Stimulated activated CD8-positive, alpha-beta memory T cell treated with anti-CD3 and anti-CD28 coated beads, Interleukin-7, amount 100 ng/mL, for 4 hours (primary cell): Measurements from ENCODE around the gene SPDYE16.
"Not testable (repeated sequence)": the region's sequence is repeated elsewhere in the genome, so short reads cannot be mapped to it uniquely, and the experiment has no call there.

ENCODE experiments used
- DNase-seq, 2 donors: peaks; one replicate each; pipeline ENCODE4 v3.0.0-alpha.2; 2020; ENCODE audit warnings: low read depth in 2 of 2

Gene SPDYE16, protein sequence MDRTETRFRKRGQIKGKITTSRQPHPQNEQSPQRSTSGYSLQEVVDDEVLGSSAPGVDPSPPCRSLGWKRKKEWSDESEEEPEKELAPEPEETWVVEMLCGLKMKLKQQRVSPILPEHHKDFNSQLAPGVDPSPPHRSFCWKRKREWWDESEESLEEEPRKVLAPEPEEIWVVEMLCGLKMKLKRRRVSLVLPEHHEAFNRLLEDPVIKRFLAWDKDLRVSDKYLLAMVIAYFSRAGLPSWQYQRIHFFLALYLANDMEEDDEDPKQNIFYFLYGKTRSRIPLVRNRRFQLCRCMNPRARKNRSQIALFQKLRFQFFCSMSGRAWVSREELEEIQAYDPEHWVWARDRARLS

DNA sequence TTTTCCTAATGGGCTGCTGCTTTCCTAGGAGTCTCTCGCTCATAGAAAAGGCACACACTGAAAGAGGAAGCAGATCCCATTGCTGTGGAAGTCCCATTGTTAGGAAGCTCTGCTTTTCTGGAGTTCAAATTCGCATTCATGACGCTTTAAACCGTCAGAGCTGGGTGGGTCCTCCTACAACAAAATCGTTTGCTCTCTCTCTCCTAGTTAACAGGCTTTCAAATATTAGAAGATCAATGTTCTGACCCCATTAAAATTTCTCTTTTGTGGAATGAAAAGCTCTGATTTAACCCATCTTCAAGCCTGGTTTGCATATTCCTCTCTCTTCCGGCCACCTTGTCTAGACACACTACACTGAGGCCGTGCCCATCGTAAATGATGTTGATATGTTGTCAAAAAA is at the start of gene SPDYE16:
TSS of gene SPDYE16 (minus strand) at position 101 of the 400 bp plus-strand sequence. CDS start 1,838 bp downstream, outside the sequence.
- not testable (repeated sequence) for DNase-seq

DNA sequence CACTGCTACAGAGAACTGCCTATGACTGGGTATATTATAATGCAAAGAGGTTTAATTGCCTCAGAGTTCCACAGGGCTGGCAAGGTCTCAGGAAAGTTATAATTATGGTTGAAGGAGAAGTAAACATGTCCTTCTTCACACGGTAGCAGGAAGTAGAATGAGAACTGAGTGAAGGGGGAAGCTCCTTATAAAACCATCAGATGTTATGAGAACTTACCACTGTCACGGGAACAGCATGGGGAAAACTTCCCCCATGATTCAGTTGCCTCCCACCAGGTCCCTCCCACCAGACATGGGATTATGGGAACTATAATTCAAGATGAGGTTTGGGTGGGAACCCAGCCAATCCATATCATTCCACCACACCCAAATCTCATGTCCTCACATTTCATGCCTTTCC is 49.6 kb upstream of the SPDYE16 start:
- not testable (repeated sequence) for DNase-seq

DNA sequence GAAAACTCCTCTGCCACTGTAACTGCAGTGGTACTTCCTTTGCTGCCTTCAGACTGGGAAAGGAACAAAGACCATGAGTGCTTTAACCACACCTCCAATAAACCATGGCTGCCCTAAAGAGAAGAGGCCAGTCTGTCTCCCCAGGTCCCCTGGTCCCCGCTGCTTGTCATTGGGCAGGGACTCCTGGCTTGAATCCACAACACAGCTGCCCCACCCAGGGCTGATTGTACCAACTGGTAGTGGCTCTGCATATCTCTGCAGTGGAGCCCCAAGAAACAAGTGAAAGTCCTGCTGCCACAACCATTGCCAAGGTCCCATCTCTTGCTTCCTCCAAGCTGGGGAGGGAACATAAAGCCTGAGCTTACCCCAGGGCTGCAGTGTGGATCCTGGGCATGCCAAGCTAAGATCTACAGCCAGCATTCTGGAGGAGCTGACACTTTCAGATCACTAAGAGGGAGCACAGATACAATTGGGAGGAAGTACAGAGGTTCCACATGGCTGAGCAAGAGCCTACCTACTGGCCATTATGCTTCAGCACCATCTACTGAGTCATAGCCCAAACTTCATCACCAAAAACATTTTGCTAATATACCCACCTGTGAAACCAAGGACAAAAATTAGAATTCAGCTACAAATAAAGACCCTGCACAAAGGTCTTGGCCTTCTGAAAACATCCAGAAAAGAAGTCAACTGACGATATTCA is 48.7 kb upstream of the SPDYE16 start:
- DNase-seq, result not testable (repeated sequence)

DNA sequence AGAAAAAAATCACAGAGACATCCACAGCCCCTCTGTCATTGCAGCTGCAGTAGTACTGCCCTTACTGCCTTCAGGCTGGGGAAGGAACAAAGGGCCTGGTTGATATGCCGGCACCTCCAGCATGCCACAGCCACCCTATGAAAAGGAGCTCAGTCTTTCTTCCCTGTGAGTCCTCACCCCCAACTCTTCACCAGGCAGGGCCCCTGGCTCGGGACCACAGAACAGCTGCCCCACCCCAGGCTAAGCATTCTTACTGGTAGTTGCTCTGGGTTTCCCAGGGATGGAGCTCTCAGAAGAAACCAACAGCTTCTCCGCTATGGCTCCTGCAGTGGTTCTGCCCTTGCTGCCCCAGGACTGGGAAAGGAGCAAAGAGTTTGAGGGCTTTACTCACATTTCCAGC is 47.9 kb upstream of the SPDYE16 start:
- not testable (repeated sequence) for DNase-seq

DNA sequence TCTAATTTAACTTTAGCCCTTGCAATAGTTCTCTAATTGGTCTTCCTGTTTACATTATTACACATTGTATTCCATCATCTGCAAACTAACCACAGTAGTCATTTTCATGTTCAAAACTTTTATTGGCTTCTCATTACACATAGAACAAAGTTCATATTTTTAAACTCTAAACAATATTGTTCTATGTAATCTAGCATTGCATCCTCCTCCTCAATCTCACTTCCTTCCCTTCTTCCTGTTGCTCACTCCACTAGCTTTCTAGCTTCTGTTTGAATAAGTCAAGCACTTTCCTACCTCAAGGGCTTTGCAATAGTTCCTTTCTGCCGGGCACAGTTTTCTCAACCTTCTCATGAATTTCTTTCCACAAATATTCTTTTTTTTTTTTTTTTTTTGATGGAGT is 45.5 kb upstream of the SPDYE16 start:
- DNase-seq, result not testable (repeated sequence)

DNA sequence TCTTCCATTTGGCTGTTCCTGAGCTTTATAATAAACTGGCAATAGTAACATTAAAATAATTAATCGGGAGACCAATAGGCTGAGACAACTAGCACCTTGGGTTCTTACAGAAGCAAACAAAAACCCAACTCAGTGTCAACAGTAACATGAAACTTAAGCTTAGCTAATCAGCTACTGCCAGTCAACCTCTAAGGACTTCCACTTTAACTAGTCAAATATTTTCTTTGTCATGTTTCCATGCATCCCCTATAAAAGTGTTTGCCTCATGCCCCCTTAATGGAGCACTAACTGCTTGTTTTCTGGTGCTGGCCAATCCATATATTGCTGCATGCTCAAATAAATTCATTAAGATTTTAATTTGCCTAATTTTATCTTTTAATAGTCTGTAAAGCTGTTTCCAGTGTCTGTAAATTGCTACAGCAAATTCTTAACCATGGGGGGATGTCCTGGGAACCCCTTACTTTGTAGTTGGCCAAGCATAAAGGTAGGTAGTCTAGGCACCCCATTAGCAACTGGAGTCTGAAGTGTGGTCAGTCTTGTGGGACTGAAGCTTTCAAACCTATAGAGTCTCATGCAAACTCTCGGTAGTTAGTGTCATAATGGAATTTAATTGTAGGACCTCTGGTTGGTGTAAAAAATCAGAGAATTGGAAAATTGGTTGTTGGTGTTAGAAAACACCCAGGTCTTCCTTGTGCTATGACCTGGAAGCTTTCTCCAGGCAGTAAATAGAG is 43.7 kb upstream of the SPDYE16 start:
- DNase-seq, result not testable (repeated sequence)

DNA sequence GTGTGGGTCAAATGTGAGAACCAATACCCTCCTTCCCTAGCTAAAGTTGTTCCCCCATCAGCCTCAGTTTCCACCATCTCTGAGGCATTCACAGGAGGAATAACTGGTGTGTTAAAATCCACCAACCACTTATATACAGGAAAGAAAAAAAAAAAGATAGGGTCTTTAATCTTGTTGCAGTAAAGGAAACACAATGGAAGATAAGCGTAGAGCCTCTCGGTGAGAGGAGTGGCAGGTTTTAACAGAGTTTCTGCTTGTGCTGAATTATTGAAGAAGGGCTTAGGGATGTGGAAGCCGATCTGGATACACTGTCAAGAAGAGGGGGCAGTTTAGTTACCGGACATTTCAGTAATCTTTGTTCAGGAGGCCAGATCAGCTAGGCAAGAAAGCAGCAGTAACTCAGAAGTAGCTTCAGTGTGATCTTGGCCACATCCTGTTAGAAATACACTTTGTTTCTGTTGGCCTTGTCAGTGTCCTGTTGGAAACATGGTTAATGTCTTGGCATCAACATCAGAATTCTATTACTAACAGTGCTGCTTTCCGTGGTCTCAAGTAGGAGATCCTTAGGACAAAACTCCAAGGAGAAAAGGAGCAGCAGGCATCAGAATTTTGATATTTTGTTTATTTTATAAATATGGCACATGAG is 40.7 kb upstream of the SPDYE16 start:
- DNase-seq, result not testable (repeated sequence)

DNA sequence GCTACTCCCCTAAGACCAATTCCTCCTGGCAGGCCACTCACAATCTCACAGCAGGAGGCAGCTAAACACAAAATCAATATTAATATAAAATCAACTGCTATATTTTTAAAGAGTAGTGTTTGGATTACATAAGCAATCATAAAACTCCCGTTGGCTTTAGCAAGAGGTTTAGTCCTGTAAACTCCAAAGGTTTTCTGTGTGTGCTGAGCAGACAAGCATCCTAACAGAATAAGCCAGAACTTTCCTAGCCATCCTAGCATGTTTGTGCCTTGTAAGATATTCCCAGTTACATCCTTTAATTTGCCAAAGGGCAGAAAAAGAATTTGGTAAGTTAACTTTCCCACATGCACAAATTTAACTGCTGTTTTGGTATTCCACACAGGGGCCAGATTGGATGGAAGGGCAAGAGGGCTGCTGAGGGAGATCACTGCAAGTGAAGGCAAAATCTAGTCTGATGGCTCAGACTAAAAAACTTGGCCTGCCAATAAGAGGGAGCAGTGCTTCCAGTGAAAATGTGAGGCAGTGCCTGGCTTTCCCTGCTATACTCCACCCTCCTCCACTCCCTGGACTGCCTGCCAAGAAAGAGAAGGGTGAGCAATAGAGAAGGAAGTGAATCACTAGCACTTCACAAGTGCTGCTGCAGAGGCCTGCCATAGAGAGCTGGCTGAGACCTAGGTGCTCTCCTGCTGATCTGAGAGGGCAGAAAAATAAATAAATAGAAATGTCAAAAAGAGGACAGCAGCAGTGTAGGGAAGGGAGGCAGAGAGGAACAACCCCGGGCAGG is 39.9 kb upstream of the SPDYE16 start:
- not testable (repeated sequence) for DNase-seq

DNA sequence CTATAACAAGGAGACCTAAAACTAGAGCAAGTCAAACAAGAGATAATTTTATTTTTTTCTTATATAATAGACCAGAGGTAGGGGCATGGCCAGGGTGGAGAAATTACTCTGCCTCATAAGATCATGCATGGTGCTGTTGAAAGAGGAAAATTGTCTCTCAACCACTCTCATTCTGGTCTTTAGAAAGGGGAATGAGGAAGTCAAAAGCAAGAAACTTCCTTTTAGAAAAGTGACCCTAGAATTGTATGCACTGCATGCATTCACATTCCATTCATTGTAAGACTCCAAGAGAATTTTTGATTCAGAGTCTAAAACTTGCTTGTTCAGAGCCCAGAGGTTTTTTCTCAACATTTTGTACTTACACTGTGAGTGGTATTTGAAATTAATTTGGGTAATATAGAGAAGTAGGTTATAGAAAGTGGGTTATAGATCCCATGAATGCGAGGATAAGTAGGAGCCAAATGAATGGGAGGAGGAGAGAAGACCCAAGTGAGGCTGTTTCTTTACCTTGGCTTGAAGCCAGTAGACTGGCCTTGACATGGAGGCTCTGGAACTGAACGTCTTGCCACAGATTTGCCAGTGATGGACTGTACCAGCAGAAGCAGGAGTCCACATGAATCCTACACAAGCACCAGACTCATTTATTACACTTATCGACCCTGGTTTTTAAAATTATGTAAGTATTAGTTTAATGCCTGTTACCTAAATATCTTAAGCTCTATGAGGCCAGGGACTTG is 33.0 kb upstream of the SPDYE16 start:
- DNase-seq, result not testable (repeated sequence)

DNA sequence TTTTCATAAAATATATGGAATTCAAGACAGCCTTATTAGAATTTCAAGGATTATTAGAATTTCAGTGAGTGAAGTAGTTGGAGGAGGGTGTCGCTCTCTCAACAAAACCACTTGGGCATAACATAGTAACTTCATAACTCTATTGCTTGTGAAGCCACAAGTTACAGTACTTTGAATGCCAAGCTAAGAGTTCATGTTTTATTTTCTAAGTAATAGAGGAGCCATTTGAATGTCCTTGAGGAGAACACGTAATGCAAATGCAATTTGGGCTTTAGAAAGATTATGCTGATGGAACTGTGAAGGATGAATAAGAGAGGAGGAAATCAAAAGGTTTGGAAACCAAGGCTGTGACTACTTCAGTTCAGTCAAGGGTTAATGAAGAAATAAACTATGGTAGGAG is 32.3 kb upstream of the SPDYE16 start:
- DNase-seq, result not testable (repeated sequence)

DNA sequence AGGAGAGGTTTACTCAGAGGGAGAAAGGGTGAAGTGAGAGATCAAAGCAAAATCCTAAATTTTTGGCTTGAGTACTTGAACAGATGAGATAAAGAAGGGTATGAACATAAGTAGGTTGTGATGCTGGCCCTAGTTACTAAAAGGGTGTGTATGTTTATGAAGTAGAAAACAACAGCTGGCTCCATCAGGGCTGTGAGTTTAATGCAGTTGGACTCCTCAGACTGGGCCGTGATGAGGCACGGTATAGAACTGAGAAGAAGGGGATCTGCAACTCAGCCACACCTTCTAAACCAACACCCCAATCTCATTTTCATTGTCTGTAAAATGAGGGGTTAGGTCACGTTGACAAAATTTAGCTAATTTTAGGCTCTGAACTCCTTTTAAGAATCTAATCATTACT is 29.2 kb upstream of the SPDYE16 start:
- DNase-seq, result not testable (repeated sequence)

DNA sequence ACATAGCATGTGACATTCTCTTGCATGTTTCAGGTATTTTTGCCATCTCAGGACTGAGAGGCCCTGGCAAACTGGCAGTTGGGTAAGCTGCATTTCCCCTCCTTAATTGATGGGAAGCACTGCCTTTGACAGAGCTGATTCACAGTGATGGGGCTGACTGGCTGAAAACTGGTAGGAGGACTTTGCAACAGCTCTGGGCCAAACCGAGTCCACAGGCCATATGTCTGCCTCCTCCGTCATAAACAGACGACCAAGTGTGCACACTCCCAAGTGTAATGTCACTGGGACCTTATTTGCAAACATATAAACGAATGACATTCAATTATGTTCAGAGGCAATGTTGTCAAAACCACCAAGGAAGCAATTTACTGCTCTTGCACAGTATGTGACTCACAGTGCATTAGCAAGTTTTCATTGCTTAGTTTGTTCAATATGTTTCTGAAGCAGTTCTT is 27.3 kb upstream of the SPDYE16 start:
- DNase-seq, result not testable (repeated sequence)

DNA sequence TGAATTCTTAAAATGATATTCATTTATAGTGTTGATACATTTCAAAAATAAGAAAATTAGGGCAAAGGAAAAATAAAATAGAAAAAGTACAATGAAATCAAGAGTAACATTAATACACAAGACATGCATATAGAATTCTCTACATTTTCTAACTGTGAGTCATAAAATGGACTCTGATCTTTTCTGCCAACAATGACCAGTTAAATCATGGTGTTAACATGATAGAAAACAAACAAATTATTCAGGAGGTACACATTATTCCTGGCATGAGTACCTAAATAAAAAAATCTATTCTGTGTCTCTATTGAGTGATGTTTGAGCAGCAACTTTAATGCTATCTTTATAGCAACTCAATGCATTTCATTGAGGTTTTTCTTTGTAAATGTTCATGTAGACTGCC is 25.6 kb upstream of the SPDYE16 start:
- DNase-seq, result not testable (repeated sequence)

DNA sequence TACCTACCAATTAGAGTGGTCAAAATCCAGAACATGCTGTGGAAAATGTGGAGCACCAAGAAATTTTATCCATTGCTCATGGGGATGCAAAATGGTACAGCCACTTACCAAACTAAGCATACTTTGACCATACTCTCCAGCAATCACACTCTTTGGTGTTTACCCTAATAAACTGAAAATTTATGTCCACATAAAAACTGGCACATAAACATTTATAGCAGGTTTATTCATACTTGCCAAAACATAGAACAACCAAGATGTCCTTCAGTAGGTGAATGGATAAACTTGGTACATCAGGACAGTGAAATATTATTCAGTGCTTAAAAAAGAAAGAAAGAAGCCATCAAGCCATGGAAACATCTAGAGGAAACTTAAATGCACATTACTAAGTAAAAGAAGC is 24.7 kb upstream of the SPDYE16 start:
- DNase-seq, result not testable (repeated sequence)

DNA sequence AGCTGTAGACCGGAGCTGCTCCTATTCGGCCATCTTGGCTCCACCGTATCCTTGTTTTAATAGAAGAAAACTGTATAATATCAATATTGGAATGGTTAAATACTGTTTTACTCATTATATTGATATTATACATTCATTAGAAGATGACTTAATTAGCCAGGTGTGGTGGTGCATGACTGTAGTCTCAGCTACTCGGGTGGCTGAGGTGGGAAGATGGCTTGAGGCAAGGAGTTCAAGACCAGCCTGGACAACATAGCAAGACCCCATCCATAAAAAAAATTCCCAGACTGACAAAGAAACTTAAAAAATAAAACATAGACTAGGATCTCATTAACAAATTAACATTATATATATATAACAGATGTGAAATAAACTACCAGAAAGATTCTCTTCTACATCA is 24.2 kb upstream of the SPDYE16 start:
- not testable (repeated sequence) for DNase-seq

DNA sequence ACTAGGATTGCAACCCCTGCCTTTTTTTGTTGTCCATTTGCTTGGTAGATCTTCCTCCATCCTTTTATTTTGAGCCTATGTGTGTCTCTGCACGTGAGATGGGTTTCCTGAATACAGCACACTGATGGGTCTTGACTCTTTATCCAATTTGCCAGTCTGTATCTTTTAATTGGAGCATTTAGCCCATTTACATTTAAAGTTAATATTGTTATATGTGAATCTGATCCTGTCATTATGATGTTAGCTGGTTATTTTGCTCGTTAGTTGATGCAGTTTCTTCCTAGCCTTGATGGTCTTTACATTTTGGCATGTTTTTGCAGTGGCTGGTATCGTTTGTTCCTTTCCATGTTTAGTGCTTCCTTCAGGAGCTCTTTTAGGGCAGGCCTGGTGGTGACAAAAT is 21.9 kb upstream of the SPDYE16 start:
- DNase-seq, result not testable (repeated sequence)

DNA sequence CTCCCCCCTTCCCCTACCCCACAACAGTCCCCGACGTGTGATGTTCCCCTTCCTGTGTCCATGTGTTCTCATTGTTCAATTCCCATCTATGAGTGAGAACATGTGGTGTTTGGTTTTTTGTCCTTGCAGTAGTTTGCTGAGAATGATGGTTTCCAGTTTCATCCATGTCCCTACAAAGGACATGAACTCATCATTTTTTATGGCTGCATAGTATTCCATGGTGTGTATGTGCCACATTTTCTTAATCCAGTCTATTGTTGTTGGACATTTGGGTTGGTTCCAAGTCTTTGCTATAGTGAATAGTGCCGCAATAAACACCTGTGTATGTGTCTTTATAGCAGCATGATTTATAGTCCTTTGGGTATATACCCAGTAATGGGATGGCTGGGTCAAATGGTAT is 18.2 kb upstream of the SPDYE16 start:
- DNase-seq, result not testable (repeated sequence)

DNA sequence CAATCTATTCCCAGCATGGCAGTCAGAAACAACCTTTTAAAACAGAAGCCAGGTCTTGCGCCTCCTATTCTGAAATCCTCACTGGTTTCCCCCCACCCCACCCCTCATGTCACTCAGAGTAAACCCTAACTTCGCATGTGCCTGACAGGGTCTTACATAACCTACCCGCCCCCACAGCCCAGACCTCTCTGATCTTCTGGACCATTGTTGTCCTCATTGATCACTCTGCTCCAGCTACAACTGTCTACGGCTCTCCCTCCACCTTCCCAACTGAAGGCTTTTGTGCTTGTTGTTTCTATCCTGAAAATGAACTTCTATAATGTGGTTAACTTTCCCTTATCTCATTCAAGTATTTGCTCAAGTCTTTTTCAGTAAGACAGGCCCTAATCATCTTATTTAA is 17.1 kb upstream of the SPDYE16 start:
- not testable (repeated sequence) for DNase-seq

DNA sequence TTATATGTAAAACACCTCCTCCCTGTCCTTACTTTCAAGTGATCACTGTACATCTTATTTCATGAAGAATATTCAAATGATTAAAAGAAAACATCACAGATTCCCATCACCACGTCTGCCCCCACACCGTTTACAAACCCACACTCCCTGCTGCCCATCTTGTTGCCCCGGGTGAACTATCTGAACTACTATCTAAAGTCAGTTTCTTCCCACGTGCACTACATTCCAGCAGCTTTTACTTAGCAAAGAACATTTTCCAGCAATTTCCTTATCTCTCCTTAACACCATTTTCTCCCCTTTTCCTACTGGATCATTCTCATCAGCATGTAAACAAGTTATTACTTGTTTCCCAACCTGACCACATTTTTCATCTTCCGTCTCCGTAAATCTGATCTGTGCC is 16.6 kb upstream of the SPDYE16 start:
- not testable (repeated sequence) for DNase-seq

DNA sequence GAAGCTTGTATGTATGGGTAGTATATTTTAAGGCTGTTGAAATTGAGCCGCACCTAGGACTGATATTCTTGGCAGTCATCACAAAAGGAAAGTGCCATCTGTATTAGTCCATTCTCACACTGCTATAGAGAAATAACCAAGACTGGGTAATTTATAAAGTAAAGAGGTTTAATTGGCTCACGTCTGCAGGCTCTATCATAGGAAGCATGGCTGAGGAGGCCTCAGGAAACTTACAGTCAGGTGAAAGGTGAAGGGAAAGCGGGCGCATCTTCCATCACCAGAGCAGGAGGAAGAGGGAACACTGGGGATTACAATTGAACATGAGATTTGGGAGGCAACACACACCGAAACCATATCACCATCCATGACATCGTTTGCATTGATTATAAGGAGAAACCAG is 8.9 kb upstream of the SPDYE16 start:
- not testable (repeated sequence) for DNase-seq
